Measurements from ENCODE around the gene IRF7.

Gene IRF7

DNA sequence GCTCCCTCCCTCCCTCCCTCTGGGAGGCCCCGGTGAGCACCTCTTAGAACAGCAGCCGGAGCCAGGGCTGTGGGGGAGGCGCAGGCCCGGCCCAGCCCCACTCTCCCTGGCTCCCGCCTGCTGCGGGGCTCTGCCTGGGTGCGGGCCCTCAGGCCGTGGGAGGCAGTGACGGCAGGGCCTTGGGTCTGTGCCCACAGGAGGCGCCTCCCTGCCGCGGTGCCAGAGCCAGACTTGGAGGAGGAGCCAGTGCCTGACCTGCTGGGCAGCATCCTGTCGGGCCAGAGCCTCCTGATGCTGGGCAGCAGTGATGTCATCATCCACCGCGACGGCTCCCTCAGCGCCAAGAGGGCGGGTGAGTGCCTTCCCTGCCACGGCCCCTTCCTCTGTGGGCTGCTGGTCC is 9.5 kb downstream of the IRF7 start:
- DNase-seq = no peak

DNA sequence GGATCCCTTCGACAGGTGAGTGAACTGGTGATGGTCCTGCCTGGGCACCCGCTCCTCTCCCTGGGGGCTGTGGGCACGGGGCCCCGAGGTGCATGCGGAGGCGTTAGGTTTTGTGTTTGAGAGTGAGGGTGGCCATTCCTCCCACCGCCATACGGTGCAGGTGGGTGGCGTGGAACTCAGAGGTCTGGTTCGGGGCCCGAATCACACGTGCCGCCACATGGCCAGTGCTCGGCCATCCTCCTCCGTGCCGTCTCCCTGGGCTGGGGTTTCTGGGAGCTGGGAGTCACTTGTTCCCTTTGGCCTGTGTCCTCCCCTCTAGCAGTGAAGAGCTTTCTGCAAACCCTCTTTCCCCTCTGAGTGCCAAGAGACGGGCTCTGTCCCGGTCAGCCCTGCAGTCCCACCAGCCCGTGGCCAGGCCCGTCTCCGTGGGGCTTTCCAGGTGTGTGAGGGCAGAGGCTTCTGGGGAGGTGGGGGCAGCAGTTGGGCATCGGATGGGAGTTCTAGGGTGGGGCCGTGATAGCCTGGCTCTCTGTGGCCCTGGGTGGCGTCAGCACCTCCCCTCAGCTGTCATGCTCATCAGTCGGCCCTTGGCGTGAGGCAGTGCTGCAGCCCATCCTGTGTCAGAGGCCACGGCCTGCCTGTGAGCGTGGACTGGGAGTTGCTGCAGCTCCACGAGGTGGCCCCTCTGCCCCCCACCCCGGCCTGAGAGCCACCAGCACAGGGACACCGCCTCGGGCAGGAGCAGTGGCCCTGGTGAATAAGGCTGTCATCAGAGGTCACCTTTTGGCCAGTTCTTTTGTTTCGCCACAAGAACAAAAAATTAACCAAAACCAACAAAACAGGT is 10.2 kb downstream of the IRF7 start:
- no peak for DNase-seq

DNA sequence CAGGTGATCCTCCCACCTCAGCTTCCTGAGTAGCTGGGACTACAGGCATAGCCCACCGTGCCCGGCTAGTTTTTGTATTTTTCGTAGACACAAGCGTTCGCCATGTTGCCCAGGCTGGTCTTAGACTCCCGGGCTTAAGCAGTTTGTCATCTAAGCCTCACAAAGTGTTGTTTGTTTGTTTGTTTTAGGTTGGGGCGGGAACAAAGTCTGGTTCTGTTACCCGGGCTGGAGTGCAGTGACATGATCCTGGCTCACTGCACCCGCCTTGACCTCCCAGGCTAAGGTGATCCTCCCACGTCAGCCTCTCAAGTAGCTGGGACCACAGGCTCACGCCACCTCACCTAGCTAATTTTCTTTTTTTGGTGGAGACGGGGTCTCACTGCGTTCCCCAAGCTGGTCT is 12.6 kb downstream of the IRF7 start:
- DNase-seq = no peak

DNA sequence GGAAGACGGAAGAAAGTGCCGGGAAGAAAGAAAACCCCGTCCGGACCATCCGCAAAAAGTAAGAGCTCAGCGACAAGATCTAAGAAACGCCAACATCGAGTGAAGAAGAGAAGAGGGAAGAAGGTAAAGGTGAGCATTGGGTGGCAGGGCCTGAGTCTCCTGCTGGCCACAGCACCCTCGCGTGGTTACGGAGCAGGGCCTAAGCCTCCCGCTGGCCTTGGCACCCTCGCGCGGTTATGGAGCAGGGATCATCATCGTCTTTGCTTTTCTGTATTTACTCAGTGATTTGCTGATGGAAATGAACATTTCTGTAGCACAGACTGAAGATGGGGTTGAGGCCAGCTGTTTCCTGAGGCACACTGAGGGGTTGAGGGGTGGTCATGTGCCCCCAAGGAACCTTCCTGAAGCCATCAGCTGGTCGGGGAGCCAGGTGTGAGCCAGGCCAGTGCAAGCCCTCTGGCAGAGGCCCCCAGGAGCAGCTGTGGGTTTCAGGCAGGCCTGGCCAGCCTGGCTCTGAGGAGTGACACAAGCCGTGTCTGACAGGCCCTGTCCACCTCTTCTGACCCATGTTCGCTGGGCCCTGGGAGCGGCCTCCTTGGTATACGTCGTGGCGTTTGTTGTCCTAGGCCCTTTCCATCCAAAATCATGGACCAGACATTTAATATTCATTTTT is 14.0 kb downstream of the IRF7 start:
- no peak for DNase-seq

DNA sequence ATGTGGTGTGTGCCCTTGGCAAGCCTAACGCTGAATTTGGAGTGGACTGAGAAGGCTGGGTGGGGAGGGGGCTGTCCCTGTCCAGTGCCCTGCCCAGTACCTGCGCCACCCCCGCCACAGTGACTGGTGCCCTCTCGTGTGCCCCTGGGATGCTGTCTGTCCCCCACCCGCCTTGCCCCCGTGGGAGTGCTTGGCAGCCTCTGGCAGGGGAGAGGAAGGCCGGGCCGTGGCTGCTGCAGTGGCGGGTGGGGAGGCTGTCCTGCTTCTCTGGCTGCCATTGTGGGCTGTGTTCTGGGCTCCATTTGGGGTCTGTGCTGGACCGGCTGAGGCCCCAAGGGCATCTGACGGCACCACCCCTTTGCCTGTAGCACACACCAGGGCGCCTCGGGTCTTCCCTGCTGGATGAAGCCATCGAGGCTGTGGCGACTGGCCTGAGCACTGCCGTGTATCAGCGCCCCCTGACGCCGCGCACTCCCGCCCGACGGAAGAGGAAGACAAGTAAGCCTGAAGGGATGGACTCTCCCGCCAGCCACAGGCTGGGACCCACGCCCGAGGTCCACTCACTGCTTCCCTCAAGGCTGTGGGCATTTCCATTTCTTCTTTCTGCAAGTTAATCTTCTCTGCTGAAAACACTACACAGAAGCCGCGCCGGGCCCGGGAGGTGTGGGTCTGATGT is 17.6 kb downstream of the IRF7 start:
- no peak for DNase-seq

DNA sequence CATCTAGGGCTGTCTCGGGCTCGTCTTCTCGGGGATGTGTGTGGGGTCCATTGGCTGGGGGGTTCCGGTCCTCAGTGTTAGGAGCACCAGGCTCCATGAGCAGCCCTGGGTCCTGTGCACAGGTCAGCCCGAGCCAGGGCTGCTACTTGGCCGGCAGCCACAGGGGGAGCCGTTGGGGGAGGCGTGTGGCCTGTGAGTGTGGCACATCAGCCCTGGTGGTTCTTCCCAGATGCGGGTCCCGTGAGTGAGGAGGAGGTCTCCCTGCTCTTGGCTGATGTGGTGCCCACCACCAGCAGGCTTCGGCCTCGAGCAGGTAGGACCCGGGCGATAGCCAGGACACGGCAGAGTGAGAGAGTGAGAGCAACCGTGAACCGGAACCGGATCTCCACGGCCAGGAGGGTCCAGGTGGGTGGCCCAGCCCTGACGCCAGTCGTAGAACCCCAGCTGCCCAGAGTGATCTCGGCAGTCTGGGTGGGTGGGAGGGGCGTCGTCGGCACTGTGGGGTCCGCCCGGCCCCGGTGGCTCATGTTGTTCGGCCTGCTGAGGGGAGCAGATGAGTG is 18.5 kb downstream of the IRF7 start:
- no peak for DNase-seq

DNA sequence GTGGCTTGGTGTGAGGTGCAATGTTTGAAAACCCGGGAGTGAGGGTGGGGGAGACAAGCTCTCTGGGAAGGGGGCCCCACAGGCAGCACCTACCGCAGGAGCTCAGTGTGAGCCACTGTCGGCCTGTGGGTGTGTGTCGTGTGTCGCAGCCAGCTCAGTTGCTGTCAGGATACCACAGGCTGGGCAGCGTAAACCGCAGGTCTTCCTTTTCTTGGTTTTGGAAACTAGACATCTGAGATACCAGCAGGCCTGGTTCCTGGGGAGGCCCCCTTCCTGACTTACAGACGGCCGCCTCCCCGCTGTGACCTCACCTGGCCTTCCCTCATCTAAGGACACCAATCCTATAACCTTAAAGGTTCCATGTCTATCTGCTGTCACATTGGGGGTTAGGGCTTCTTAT is 19.4 kb downstream of the IRF7 start:
- DNase-seq = no peak

DNA sequence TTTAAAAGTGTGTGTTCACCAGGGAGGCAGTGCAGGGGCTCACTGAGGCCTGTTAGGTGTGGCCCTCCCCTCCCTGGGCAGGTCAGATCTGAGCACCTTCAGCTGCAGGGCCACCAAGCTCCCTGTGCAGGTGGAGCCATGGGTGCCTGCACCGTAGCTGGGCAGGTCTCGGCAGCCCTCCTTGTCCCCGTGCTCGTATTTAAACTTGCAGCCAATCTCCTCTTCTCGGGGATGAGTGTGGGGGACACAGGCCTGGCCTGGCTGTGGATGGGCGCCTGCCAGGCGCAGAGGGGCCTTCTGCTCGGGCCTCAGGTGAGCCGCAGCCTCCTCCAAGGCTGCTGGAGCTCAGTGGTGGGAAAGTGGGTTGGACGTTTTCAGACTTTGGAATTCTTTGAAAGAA is 20.4 kb downstream of the IRF7 start:
- DNase-seq = no peak

DNA sequence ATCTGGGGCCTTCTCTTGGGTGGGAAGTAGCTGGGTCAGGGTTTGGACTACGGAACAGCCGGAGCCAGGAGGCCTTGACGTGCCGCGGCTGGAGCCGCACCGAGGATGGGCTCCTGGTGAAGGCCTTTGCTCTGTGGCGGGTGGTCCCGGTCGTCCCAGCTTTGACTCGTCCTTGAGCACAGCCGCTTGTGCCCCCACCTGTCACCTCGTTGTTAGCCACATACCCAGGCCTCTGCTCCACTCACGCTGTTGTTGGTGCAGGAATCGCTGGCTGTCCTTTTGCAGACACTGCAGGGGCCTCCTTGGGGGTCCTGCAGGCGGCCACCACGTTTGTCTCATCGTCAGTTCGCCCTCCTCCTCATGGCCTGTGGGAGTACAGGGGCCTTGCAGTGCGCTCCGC is 22.4 kb downstream of the IRF7 start:
- no peak for DNase-seq

DNA sequence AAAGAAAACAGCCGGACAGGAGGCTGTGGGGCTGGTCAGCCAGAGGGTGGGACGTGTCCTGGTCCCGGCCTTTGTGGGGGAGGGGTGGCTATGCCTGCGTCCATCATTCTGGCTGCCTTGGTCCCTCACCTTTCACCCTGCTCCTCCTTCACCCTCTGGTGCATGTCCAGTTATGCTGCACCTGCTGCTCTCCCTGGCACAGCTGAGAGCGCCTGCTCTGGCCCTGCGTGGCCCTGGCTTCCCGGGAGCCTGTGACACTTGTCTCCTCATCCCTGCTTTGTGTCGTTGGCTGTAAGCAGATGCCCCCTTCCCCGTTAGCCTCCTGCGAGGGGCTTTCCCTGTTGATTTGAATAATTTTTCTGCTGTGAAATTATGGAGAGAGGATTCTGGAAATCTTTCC is 22.8 kb downstream of the IRF7 start:
- DNase-seq = no peak

DNA sequence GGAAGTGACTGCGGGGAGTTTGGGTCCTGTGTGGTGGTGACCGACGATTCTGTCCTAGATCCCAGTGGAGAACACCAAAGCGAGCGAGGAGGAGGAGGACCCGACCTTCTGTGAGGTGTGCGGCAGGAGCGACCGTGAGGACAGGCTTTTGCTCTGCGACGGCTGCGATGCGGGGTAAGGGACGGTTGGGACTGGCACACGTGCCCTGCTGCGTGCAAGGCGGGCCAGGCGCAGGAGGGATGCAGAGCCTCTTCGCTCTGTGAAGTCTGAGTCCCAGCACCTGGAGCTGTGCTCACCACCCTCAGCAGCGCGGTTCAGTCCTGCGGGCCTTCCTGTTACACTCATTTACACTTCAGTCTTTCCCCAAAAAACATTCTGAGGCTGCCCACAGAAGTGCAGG is 23.2 kb downstream of the IRF7 start:
- DNase-seq = no peak

DNA sequence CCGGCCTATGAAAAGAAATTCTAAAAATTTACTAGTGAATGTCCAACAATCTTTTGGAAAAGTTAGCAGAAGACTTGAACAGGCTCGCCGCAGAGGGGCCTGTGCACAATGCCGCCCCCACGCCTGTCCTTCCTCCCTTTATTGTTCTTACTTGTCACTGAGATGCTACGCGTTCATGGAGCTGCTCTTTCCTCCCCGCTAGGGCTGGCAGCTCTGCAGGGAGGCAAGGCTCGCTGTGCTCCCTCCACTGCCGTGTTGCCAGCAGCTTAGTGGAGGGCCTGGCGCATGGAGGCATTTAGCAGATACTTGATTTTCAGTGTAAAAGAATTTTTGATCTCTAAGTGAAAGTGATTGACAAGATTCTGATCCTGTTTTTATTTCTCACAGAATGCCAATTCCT is 24.8 kb downstream of the IRF7 start:
- DNase-seq = no peak

DNA sequence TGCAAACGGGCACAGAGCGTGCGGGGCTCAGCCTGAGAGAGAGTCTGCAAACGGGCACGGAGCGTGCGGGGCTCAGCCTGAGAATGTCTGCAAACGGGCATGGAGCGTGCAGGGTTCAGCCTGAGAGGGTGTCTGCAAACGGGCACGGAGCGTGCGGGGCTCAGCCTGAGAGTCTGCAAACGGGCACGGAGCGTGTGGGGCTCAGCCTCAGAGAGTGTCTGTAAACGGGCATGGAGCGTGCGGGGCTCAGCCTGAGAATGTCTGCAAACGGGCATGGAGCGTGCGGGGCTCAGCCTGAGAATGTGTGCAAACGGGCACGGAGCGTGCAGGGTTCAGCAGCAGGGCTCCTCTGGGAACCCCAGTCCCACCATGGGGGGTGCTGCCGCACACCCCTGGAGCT is 26.0 kb downstream of the IRF7 start:
- DNase-seq = no peak

DNA sequence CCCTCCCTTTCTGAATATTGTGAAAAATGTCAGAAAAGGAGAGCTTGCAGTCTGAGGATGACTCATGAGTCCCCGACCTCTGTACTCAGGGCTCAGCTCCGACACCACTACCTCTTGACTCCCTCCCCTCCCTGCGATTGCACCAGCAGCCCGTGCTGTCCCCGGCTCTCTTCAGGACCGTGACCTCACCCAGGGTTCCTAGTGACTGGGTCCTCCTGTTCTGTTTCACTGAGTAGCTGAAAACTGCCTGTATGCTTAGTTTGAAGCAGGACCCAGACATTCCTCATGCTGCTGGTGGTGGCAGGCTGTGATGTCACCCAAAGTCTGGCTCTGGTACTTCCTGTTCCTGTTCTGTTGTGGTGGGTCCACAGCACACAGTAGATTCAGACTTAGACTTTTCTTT is 27.8 kb downstream of the IRF7 start:
- no peak for DNase-seq

DNA sequence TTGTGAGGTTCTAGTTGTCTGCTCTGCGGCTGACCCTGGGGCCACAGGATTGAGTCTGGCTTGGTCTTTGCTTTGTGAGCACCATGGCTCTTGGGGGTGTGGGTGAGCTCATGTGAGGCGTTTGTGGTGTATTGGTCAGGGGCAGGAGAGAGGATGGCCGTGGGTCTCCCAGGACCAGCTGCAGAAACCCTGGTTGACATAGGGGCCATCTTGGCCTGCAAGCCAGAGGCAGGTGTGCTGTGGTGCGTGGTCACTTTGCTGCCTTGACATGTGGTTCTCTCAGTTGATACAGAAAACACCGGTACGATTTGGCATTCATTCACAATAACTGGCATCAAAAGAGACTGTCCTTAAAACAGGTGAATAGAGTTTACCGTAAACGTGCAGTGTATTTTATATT is 28.2 kb downstream of the IRF7 start:
- no peak for DNase-seq

DNA sequence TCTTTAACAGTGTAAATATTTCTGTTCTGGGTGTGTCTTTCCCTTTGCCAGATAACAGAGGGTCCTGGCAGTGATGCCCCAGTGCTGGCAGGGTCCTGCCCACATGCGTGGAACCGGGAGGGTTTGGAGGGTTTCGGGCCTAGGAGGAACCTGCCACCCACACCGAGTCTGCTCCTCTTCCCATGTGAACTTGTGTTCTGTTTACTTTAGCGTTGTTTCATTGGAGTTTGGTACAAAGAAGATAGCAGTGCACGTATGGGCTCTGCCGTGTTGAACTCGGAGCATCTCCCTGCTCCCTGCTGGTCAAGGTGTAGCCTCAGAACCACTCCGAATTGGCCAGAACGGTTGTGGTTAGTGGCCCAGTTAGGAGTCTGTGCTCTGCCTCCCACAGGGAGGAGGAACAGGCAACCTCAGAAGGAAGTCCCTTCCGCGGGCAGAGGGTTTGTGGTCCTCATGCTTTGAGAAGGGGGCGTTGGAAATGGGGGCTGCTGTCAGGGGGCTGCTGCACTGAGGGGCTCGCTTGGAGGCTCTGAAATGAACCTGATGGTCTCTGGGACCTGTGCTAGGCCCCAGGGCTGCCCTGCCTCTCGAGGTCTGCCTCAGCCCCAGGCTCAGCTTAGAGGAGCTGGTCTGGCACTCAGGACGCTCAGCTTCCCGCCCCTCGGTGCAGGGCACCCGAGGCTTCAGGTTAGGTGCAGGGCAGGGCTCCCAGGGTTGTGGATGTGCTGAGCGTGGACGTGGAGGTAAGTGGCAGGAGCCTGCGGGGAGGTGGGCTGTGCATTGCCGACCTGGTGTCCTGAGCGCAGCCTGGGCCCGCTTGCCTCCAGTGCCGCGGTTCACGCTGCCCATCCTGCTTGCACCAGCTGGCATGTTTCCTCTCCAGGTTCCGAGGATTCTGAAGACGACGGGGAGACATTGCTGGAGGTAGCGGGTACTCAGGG is 29.1 kb downstream of the IRF7 start:
- DNase-seq = no peak

DNA sequence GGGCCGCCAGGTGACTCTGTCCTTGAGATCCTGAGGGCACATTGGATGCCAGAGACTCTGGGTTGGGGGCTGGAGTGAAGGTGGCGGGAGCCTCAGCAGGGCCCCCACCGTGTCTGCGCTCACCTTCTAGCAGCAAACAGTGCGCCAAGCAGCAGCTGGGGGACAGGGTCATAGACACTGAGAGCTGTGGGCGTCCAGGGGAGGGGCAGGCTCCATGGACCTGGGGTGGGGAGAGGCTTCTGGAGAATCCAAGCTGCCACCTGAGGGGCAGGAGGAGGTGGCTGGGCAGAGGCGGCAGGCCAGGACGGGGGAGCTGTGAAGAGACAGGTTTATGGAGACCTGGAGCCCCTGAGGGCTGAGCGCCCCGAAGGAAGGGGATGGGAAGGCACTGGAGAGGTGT is 31.5 kb downstream of the IRF7 start:
- no peak for DNase-seq

DNA sequence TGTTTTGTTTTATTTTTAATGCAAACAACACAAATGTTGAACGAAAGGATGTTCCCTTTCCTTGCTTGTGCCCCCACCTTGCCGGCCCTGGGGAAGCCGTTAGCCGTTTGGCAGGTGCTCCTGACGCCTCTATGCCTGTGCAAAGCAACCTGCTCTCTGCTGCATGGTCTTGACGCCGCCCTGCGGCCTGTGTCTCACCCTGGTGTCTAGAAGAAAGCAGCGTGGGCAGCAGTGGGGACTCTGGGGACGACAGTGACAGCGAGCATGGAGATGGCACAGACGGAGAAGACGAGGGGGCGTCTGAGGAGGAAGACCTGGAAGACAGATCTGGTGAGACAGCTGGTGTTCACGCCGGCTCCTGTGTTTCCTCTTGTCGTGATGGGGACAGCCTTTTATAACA is 34.0 kb downstream of the IRF7 start:
- no peak for DNase-seq

DNA sequence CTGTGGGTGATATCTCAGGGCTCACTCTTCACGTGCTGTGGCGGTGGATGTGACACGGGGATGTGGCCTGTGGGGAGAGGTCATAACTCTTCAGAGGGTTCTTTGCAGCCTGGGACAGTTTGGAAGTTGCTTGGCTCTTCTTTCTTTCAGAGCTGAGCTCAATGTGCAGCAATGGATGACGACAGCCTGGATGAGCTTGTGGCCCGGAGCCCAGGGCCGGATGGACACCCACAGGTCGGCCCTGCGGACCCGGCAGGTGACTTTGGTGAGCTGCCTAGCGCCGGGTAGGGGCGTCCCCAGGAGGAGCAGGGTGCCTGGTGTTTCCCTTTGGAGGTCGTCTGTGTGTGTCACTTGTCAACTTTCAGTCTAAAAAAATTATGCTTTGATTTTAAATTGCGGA is 34.4 kb downstream of the IRF7 start:
- DNase-seq = no peak

DNA sequence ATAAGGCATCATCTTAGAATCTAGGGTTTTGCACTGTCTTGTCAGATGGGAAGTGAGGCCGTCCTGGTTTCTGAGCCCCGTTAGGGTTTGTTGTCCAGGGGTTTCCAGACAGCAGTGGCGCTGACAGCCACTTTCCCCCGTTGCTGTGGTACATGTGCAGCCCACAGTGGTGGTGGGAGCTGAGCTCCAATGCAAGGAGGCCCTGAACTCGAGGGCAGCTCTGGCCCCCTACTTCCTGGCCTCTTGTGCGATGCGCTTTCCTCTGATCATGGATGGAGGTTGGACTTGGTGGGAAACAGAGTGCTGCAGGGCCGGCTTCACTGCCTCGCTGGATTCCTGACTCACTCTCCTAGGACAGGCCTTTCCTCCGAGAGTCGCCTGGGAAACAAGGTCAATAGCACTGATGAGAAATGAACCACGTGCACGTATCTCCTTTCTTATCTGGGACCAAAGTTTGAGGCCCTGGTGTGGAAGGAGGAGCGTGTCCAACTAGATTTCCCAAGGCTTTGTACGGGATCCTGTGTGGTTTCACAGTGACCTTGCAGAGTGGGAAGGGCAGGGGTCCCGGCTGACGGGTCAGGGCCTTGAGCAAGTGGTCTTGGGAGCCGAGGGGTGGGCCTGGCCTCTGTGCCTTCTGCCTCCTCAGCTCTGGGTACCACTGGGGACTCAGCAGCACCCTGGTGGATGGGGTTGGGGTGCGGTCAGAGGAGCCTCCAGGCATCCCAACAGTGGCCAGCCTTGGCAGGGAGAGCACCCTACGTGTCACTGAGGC is 35.7 kb downstream of the IRF7 start:
- DNase-seq = no peak

DNA sequence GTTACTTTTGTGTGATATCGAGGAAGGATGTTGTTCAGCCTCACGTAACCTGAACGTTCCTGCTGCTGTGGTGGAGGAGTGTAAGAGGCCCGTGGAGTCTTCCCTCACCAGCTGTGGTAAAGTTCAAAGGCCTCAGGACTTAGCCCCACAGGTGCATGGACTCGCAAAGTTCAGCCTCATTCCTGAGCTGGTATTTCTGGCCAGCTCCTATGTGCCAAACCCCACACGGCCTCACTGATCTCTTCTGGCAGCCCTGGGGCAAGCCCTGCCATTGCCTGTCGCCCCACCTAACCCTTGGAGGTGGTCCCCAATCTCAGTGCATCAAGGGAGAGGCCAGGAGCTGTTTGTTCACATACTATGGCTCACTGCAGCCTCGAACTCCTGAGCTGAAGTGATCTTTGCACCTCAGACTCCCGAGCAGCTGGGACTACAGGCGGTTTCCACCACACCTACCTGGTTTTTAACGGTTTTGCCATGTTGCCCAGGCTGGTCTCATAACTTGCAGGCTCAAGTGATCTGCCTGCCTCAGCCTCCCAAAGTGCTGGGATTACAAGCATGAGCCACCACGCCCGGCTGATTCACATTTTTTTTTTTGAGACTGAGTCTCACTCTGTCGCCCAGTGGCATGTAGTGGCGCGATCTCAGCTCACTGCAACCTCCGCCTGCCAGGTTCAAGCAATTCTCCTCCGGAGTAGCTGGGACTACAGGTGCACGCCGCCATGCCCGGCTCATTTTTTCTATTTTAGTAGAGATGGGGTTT is 37.3 kb downstream of the IRF7 start:
- no peak for DNase-seq

Measured in NCI-H1694 (cell line).